HG02588 (cell line): Measurements from ENCODE around the gene WDR49.
A peak's percentile ranks its signal among the peaks of the same experiment; 100 is the strongest.

Experiments used
- ATAC-seq: cut with Tn5 transposase; IDR thresholded peaks from one replicate; pipeline ENCODE4 v1.9.1; 2021; ENCODE audit warnings: mild to moderate bottlenecking, moderate library complexity; ENCODE audit not compliant: unreplicated experiment

The WDR49 gene

GRCh38 chr3:167491621-167492020 is 162.1 kb downstream of the WDR49 start:
- ATAC-seq, result no peak

GRCh38 chr3:167489571-167489970 is 164.2 kb downstream of the WDR49 start:
- no peak for ATAC-seq

GRCh38 chr3:167487556-167487955 is 166.2 kb downstream of the WDR49 start:
- ATAC-seq, result no peak

GRCh38 chr3:167484551-167484950 is 169.2 kb downstream of the WDR49 start:
- ATAC-seq, result no peak

- no peak for ATAC-seq
Observed at GRCh38 chr3:167483708-167484475, 169.8 kb downstream of the WDR49 start.

GRCh38 chr3:167481164-167481563 is 172.6 kb downstream of the WDR49 start:
- ATAC-seq, result no peak

GRCh38 chr3:167480748-167481147 is 173.0 kb downstream of the WDR49 start:
- no peak for ATAC-seq

- ATAC-seq, result no peak
Observed at GRCh38 chr3:167473863-167474262, 179.9 kb downstream of the WDR49 start, which contains the start of gene SERPINI2. Gene SERPINI2, minus strand, starts transcription at chr3:167474042. Its CDS starts 2,208 bp downstream, at chr3:167471834.

GRCh38 chr3:167469381-167469780 is 184.4 kb downstream of the WDR49 start:
- no peak for ATAC-seq

GRCh38 chr3:167467848-167468611 is 185.7 kb downstream of the WDR49 start:
- ATAC-seq, result no peak

GRCh38 chr3:167466966-167467365 is 186.8 kb downstream of the WDR49 start:
- no peak for ATAC-seq

GRCh38 chr3:167456157-167456799 is 197.5 kb downstream of the WDR49 start:
- no peak for ATAC-seq

- ATAC-seq, result no peak
Observed at GRCh38 chr3:167453815-167454214, 199.9 kb downstream of the WDR49 start.

GRCh38 chr3:167451282-167451681 is 202.5 kb downstream of the WDR49 start:
- no peak for ATAC-seq

GRCh38 chr3:167450675-167451074 is 203.1 kb downstream of the WDR49 start:
- ATAC-seq, result no peak

GRCh38 chr3:167450195-167450594 is 203.5 kb downstream of the WDR49 start:
- peak; percentile 54 for ATAC-seq

GRCh38 chr3:167445491-167445890 is 208.3 kb downstream of the WDR49 start:
- no peak for ATAC-seq

GRCh38 chr3:167441256-167441655 is 212.5 kb downstream of the WDR49 start:
- ATAC-seq, result no peak

- no peak for ATAC-seq
Observed at GRCh38 chr3:167437428-167438139, 216.2 kb downstream of the WDR49 start.
